HG03175 (cell line): Measurements from ENCODE around the gene CPPED1.
"Not testable (repeated sequence)": the region's sequence is repeated elsewhere in the genome, so short reads cannot be mapped to it uniquely, and the experiment has no call there.

ENCODE experiments used
- ATAC-seq: cut with Tn5 transposase; IDR thresholded peaks from one replicate; pipeline ENCODE4 v1.9.1; 2021; ENCODE audit warnings: mild to moderate bottlenecking, moderate library complexity; ENCODE audit not compliant: unreplicated experiment

Gene CPPED1

GRCh38 chr16:12802661-12803060, 1.0 kb downstream of the CPPED1 start:
- ATAC-seq = no peak

- ATAC-seq = no peak
Measured at GRCh38 chr16:12802048-12802447, 1.6 kb downstream of the CPPED1 start.

GRCh38 chr16:12801511-12802042, 2.1 kb downstream of the CPPED1 start:
- ATAC-seq = no peak

GRCh38 chr16:12800817-12801216, 2.9 kb downstream of the CPPED1 start:
- no peak for ATAC-seq

GRCh38 chr16:12799996-12800395, 3.7 kb downstream of the CPPED1 start:
- not testable (repeated sequence) for ATAC-seq

GRCh38 chr16:12798846-12799245, 4.8 kb downstream of the CPPED1 start:
- no peak for ATAC-seq

GRCh38 chr16:12798171-12798570, 5.5 kb downstream of the CPPED1 start:
- ATAC-seq = no peak

GRCh38 chr16:12796498-12796897, 7.2 kb downstream of the CPPED1 start:
- no peak for ATAC-seq

- ATAC-seq = no peak
Measured at GRCh38 chr16:12794486-12795387, 8.9 kb downstream of the CPPED1 start.

GRCh38 chr16:12793865-12794240, 9.8 kb downstream of the CPPED1 start:
- ATAC-seq = no peak

GRCh38 chr16:12793120-12793864, 10.4 kb downstream of the CPPED1 start:
- no peak for ATAC-seq

- not testable (repeated sequence) for ATAC-seq
Measured at GRCh38 chr16:12792528-12792927, 11.2 kb downstream of the CPPED1 start.

- no peak for ATAC-seq
Measured at GRCh38 chr16:12791340-12791739, 12.3 kb downstream of the CPPED1 start.

- ATAC-seq = no peak
Measured at GRCh38 chr16:12788758-12789157, 14.9 kb downstream of the CPPED1 start.

- no peak for ATAC-seq
Measured at GRCh38 chr16:12786081-12786480, 17.6 kb downstream of the CPPED1 start.

- ATAC-seq = no peak
Measured at GRCh38 chr16:12784076-12784475, 19.6 kb downstream of the CPPED1 start.

GRCh38 chr16:12781777-12782176, 21.9 kb downstream of the CPPED1 start:
- no peak for ATAC-seq

GRCh38 chr16:12780467-12780866, 23.2 kb downstream of the CPPED1 start:
- no peak for ATAC-seq

- ATAC-seq = no peak
Measured at GRCh38 chr16:12778726-12779125, 25.0 kb downstream of the CPPED1 start.

GRCh38 chr16:12775656-12776236, 27.9 kb downstream of the CPPED1 start:
- no peak for ATAC-seq

GRCh38 chr16:12773221-12773620, 30.5 kb downstream of the CPPED1 start:
- no peak for ATAC-seq
